GM12864 (cell line): Measurements from ENCODE around the gene ARHGEF4.

Source experiments
- DNase-seq: peaks from one replicate; pipeline ENCODE4 v3.0.0-alpha.2; 2011; ENCODE audit warnings: low read depth
- H3K4me3 ChIP-seq: 2 replicates; pipeline ENCODE4 v1.5.1; 2011; ENCODE audit warnings: mild to moderate bottlenecking, low read depth, low read length, control low read depth
- CTCF ChIP-seq: IDR thresholded peaks from 2 replicates; pipeline ENCODE4 v1.5.1; 2011; ENCODE audit warnings: low read depth, mild to moderate bottlenecking, moderate library complexity, low read length, control low read depth, inconsistent platforms; ENCODE audit errors: missing control alignments

Gene ARHGEF4

GRCh38 chr2:130998561-130998960, 161.8 kb downstream of the ARHGEF4 start:
- no peak for TF ChIP-seq CTCF
- DNase-seq = no peak
- H3K4me3 ChIP-seq = no peak overlapping the region

GRCh38 chr2:131004446-131005209, 167.9 kb downstream of the ARHGEF4 start:
- H3K4me3 ChIP-seq = no peak overlapping the region
- no peak for DNase-seq
- TF ChIP-seq CTCF = no peak

GRCh38 chr2:131005216-131005935, 168.7 kb downstream of the ARHGEF4 start:
- DNase-seq = no peak
- no peak for TF ChIP-seq CTCF
- no peak overlapping the region for H3K4me3 ChIP-seq

GRCh38 chr2:131006561-131006960, 169.8 kb downstream of the ARHGEF4 start:
- TF ChIP-seq CTCF = no peak
- H3K4me3 ChIP-seq = no peak overlapping the region
- DNase-seq = no peak

- TF ChIP-seq CTCF = no peak
- DNase-seq = no peak
- no peak overlapping the region for H3K4me3 ChIP-seq
Measured at GRCh38 chr2:131008967-131009366, 172.3 kb downstream of the ARHGEF4 start.

- H3K4me3 ChIP-seq = no peak overlapping the region
- DNase-seq = no peak
- TF ChIP-seq CTCF = no peak
Measured at GRCh38 chr2:131009713-131010475, 173.2 kb downstream of the ARHGEF4 start.
